Panc1 (cell line): ENCODE results near the gene SLC4A4.

Experiments used
- CTCF ChIP-seq: fragments of 450-650 bp; IDR thresholded peaks from 2 replicates; pipeline ENCODE4 v1.5.1; 2017; ENCODE audit warnings: mild to moderate bottlenecking
- POLR2AphosphoS5 ChIP-seq: IDR thresholded peaks from 2 replicates; pipeline ENCODE4 v1.6.1; 2012; ENCODE audit warnings: mild to moderate bottlenecking, low read depth, low read length, moderate library complexity

DNA sequence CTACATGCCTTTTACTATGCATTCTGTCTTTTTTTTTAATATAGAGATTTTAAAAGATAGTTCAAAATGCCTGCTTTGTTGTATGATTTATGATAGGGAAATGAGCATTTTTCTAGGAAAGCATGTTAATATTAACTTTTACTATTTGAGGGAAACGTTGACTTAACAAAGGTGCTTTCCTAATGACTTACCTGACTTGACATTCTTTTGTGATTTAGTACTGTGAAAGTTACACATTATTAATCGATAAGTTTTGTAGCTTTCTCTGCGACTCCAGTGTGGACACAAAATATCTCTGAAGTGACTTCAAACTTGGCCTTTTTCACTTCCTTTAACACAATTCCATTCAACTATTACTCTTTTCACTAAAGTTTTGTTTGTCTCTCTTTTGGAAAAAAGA, 260.8 kb downstream of the SLC4A4 start:
- no peak for TF ChIP-seq CTCF
- no peak for TF ChIP-seq POLR2AphosphoS5
